Keratinocyte (primary cell): ENCODE data around the gene NPIPA1.
"Not testable (repeated sequence)": the region's sequence is repeated elsewhere in the genome, so short reads cannot be mapped to it uniquely, and the experiment has no call there.

Experiments used
- CTCF ChIP-seq, 3 experiments: IDR thresholded peaks in 1 of 3; conservative IDR thresholded peaks in 1 of 3; optimal IDR thresholded peaks in 1 of 3; 2 replicates in 2 of 3; 3 replicates in 1 of 3; pipeline versions ENCODE3 to v1.5.1; 2011; ENCODE audit warnings: low read length in 3 of 3, mild to moderate bottlenecking in 3 of 3, moderate library complexity in 2 of 3, control low read depth in 1 of 3, inconsistent platforms in 1 of 3; ENCODE audit not compliant: insufficient read depth in 2 of 3; ENCODE audit errors: extremely low read depth in 1 of 3
- EZH2 ChIP-seq: IDR thresholded peaks from one replicate; pipeline ENCODE4 v1.6.1; 2012; ENCODE audit warnings: inconsistent platforms, mild to moderate bottlenecking, low read length, moderate library complexity

GRCh38 chr16:14937143-14937542 lies at the start of gene NPIPA1:
- not testable (repeated sequence) for TF ChIP-seq CTCF (optimal IDR thresholded peaks at IDR 0.05 in 1 of 3, IDR thresholded peaks at IDR 0.05 in 1 of 3, conservative IDR thresholded peaks at IDR 0.05 in 1 of 3; ENCODE audit: extremely low read depth in 1 of 3, insufficient read depth in 2 of 3, low read length in 3 of 3); EZH2
